ENCODE data around the gene IL1A. TPM values are rescaled to one million over a fixed set of nuclear protein-coding genes. Genes with fewer than 3 reads are reported as not detected.

IL1A gene
- total RNA-seq, 1 donor from 2014 or later = 82.7 TPM

- no peaks in the 10 kb centered on the region for H3K27me3 ChIP-seq (ENCODE audit: control insufficient read depth, insufficient read depth, low read length)
- TF ChIP-seq CTCF (IDR thresholded peaks at IDR 0.05; ENCODE audit: insufficient read depth, low read length, severe bottlenecking) = no peak
These were observed 3.0 kb upstream of the IL1A start for GRCh38 chr2:112787294-112787693.

GRCh38 chr2:112783187-112783714 is 1.0 kb downstream of the IL1A start:
- H3K4me3 ChIP-seq (ENCODE audit: low read depth, low read length) = peak overlapping the region; percentile 62

More at GRCh38 chr2:112787294-112787693, 3.0 kb upstream of the IL1A start:
- H3K4me3 ChIP-seq (ENCODE audit: low read depth, low read length) = no peak overlapping the region
- FAIRE-seq = no peak
- H3K36me3 ChIP-seq (ENCODE audit: control insufficient read depth, insufficient read depth, low read length) = peaks cover 3% of the 10 kb centered on the region
- peak; percentile 87 for DNase-seq (ENCODE audit: low read depth)

GRCh38 chr2:112782234-112782799 is 2.0 kb downstream of the IL1A start:
- Histone ChIP-seq H3K27me3 (ENCODE audit: control insufficient read depth, insufficient read depth, low read length) (no peaks in the 10 kb centered on the region), H3K36me3 (ENCODE audit: control insufficient read depth, insufficient read depth, low read length) (peaks cover 20% of the 10 kb centered on the region), H3K4me3 (ENCODE audit: low read depth, low read length) (peak overlapping the region; percentile 62)
- TF ChIP-seq CTCF (IDR thresholded peaks at IDR 0.05; ENCODE audit: insufficient read depth, low read length, severe bottlenecking) = no peak
- DNase-seq (ENCODE audit: low read depth) = no peak
- no peak for FAIRE-seq

More at GRCh38 chr2:112783187-112783714, 1.0 kb downstream of the IL1A start:
- no peak for FAIRE-seq
- DNase-seq (ENCODE audit: low read depth) = no peak
- TF ChIP-seq CTCF (IDR thresholded peaks at IDR 0.05; ENCODE audit: insufficient read depth, low read length, severe bottlenecking) = no peak
- H3K27me3 ChIP-seq (ENCODE audit: control insufficient read depth, insufficient read depth, low read length) = no peaks in the 10 kb centered on the region
- H3K36me3 ChIP-seq (ENCODE audit: control insufficient read depth, insufficient read depth, low read length) = peaks cover 17% of the 10 kb centered on the region

GRCh38 chr2:112779598-112779997 is 4.7 kb downstream of the IL1A start:
- Histone ChIP-seq H3K4me3 (ENCODE audit: low read depth, low read length) (no peak overlapping the region), H3K27me3 (ENCODE audit: control insufficient read depth, insufficient read depth, low read length) (no peaks in the 10 kb centered on the region), H3K36me3 (ENCODE audit: control insufficient read depth, insufficient read depth, low read length) (peaks cover 26% of the 10 kb centered on the region)
- FAIRE-seq (no peak), DNase-seq (ENCODE audit: low read depth) (no peak)
- no peak for TF ChIP-seq CTCF (IDR thresholded peaks at IDR 0.05; ENCODE audit: insufficient read depth, low read length, severe bottlenecking)

GRCh38 chr2:112777036-112777435 is 7.3 kb downstream of the IL1A start:
- no peak for DNase-seq (ENCODE audit: low read depth)
- H3K27me3 ChIP-seq (ENCODE audit: control insufficient read depth, insufficient read depth, low read length) = no peaks in the 10 kb centered on the region
- no peak for FAIRE-seq
- no peak for TF ChIP-seq CTCF (IDR thresholded peaks at IDR 0.05; ENCODE audit: insufficient read depth, low read length, severe bottlenecking)
- H3K4me3 ChIP-seq (ENCODE audit: low read depth, low read length) = no peak overlapping the region
- peaks cover 21% of the 10 kb centered on the region for H3K36me3 ChIP-seq (ENCODE audit: control insufficient read depth, insufficient read depth, low read length)

GRCh38 chr2:112776113-112776512 is 8.2 kb downstream of the IL1A start:
- Histone ChIP-seq H3K36me3 (ENCODE audit: control insufficient read depth, insufficient read depth, low read length) (peaks cover 13% of the 10 kb centered on the region), H3K4me3 (ENCODE audit: low read depth, low read length) (no peak overlapping the region), H3K27me3 (ENCODE audit: control insufficient read depth, insufficient read depth, low read length) (no peaks in the 10 kb centered on the region)
- no peak for TF ChIP-seq CTCF (IDR thresholded peaks at IDR 0.05; ENCODE audit: insufficient read depth, low read length, severe bottlenecking)
- DNase-seq (ENCODE audit: low read depth) (no peak), FAIRE-seq (no peak)

Data from bronchial epithelial cell (primary cell).